ENCODE results near the gene GGNBP2.

The GGNBP2 gene

GRCh38 chr17:36576793-36577192 is 32.1 kb downstream of the GGNBP2 start:
- Histone ChIP-seq H2AFZ (ENCODE audit: low read length) (no peak overlapping the region), H4K91ac (ENCODE audit: low read depth, low read length, poor library complexity) (no peak overlapping the region), H2BK120ac (ENCODE audit: low read depth, low read length) (no peak overlapping the region), H3K9me3 (replicated peaks in 1 of 2; ENCODE audit: control insufficient read depth in 2 of 2, insufficient read depth in 1 of 2, low read depth in 1 of 2, low read length in 2 of 2) (peaks cover 0 to 3% of the 10 kb centered on the region in 2 donors), H3K9ac (ENCODE audit: low read depth, low read length, poor library complexity) (no peak overlapping the region), H3K27me3 (ENCODE audit: control insufficient read depth in 3 of 3, insufficient read depth in 3 of 3, low read depth in 1 of 3, low read length in 3 of 3) (no peaks in the 10 kb centered on the region), H2BK12ac (ENCODE audit: low read length) (no peak overlapping the region), H3K4ac (ENCODE audit: low read length) (no peak overlapping the region), H3K14ac (ENCODE audit: low read length) (no peak overlapping the region), H3K79me1 (ENCODE audit: low read depth, low read length) (peaks cover 8% of the 10 kb centered on the region), H4K8ac (ENCODE audit: low read depth, low read length) (no peak overlapping the region), H2AK5ac (ENCODE audit: low read depth, low read length) (no peak overlapping the region), H3K18ac (ENCODE audit: low read length) (no peak overlapping the region), H2BK5ac (ENCODE audit: low read length) (no peak overlapping the region), H3K4me2 (ENCODE audit: insufficient read depth, low read length, poor library complexity, severe bottlenecking) (no peak overlapping the region), H3K4me1 (ENCODE audit: control insufficient read depth in 2 of 2, insufficient read depth in 1 of 2, low read depth in 1 of 2, low read length in 2 of 2) (no peaks in the 10 kb centered on the region), H3K27ac (replicated peaks; ENCODE audit: low read length) (no peak overlapping the region), H2BK15ac (ENCODE audit: low read length) (no peak overlapping the region), H3K36me3 (replicated peaks in 1 of 2; ENCODE audit: control insufficient read depth in 2 of 2, insufficient read depth in 2 of 2, low read length in 2 of 2) (peaks cover 19 to 84% of the 10 kb centered on the region in 2 donors), H3K4me3 (ENCODE audit: low read length in 2 of 2) (no peak overlapping the region), H3K23ac (ENCODE audit: low read depth, low read length, poor library complexity) (no peak overlapping the region)
- WGBS, 2 donors (ENCODE audit: extremely low coverage in 2 of 2, insufficient read length in 2 of 2, insufficient replicate concordance in 1 of 2) = no CpG with 5 or more reads among the region's 2 CpGs
- DNase-seq (ENCODE audit: low spot score) = no peak

GRCh38 chr17:36578671-36579070 is 34.0 kb downstream of the GGNBP2 start:
- H3K23ac ChIP-seq (ENCODE audit: low read depth, low read length, poor library complexity) = no peak overlapping the region
- no peak overlapping the region for H3K18ac ChIP-seq (ENCODE audit: low read length)
- H4K8ac ChIP-seq (ENCODE audit: low read depth, low read length) = no peak overlapping the region
- H3K4me2 ChIP-seq (ENCODE audit: insufficient read depth, low read length, poor library complexity, severe bottlenecking) = no peak overlapping the region
- no peak overlapping the region for H3K4me3 ChIP-seq (ENCODE audit: low read length in 2 of 2)
- H3K4ac ChIP-seq (ENCODE audit: low read length) = no peak overlapping the region
- H2AK5ac ChIP-seq (ENCODE audit: low read depth, low read length) = no peak overlapping the region
- no peak overlapping the region for H3K27ac ChIP-seq (replicated peaks; ENCODE audit: low read length)
- H2BK12ac ChIP-seq (ENCODE audit: low read length) = no peak overlapping the region
- no peak overlapping the region for H4K91ac ChIP-seq (ENCODE audit: low read depth, low read length, poor library complexity)
- no peak for DNase-seq (ENCODE audit: low spot score)
- H3K36me3 ChIP-seq (replicated peaks in 1 of 2; ENCODE audit: control insufficient read depth in 2 of 2, insufficient read depth in 2 of 2, low read length in 2 of 2) = peaks cover 16 to 83% of the 10 kb centered on the region in 2 donors
- H3K9ac ChIP-seq (ENCODE audit: low read depth, low read length, poor library complexity) = no peak overlapping the region
- no peak overlapping the region for H2BK5ac ChIP-seq (ENCODE audit: low read length)
- WGBS, 2 donors (ENCODE audit: extremely low coverage in 2 of 2, insufficient read length in 2 of 2, insufficient replicate concordance in 1 of 2) = no CpG with 5 or more reads among the region's 2 CpGs
- H2BK15ac ChIP-seq (ENCODE audit: low read length) = no peak overlapping the region
- no peak overlapping the region for H2BK120ac ChIP-seq (ENCODE audit: low read depth, low read length)
- no peak overlapping the region for H3K14ac ChIP-seq (ENCODE audit: low read length)
- no peaks in the 10 kb centered on the region for H3K4me1 ChIP-seq (ENCODE audit: control insufficient read depth in 2 of 2, insufficient read depth in 1 of 2, low read depth in 1 of 2, low read length in 2 of 2)
- H3K9me3 ChIP-seq (replicated peaks in 1 of 2; ENCODE audit: control insufficient read depth in 2 of 2, insufficient read depth in 1 of 2, low read depth in 1 of 2, low read length in 2 of 2) = no peaks in the 10 kb centered on the region
- H3K79me1 ChIP-seq (ENCODE audit: low read depth, low read length) = peaks cover 8% of the 10 kb centered on the region
- no peaks in the 10 kb centered on the region for H3K27me3 ChIP-seq (ENCODE audit: control insufficient read depth in 3 of 3, insufficient read depth in 3 of 3, low read depth in 1 of 3, low read length in 3 of 3)
- H2AFZ ChIP-seq (ENCODE audit: low read length) = no peak overlapping the region

DNA sequence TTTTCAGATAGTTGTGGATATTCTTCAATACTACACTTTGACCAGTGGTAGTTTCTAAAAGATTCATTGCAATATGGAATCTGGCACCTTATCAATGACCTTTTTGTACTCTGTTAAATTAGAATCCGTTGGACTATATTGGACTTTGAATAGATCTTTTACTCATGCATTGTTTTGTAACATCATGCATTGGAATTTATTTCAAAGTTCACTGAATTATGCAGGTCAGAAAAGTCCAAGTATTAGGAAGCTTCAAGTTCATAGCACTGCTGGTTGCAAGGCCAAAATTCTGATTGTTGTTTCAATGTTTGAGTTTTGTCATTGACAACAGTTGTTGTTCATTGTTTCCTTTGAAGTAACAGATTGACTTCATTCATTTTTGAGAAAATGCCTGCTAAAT is 39.1 kb downstream of the GGNBP2 start:
- Histone ChIP-seq H3K27ac (replicated peaks; ENCODE audit: low read length) (no peak overlapping the region), H2BK120ac (ENCODE audit: low read depth, low read length) (no peak overlapping the region), H4K91ac (ENCODE audit: low read depth, low read length, poor library complexity) (no peak overlapping the region), H3K4ac (ENCODE audit: low read length) (no peak overlapping the region), H3K79me1 (ENCODE audit: low read depth, low read length) (no peaks in the 10 kb centered on the region), H3K9me3 (replicated peaks in 1 of 2; ENCODE audit: control insufficient read depth in 2 of 2, insufficient read depth in 1 of 2, low read depth in 1 of 2, low read length in 2 of 2) (no peaks in the 10 kb centered on the region), H2BK12ac (ENCODE audit: low read length) (no peak overlapping the region), H3K9ac (ENCODE audit: low read depth, low read length, poor library complexity) (no peak overlapping the region), H2BK15ac (ENCODE audit: low read length) (no peak overlapping the region), H3K14ac (ENCODE audit: low read length) (no peak overlapping the region), H3K4me3 (ENCODE audit: low read length in 2 of 2) (no peak overlapping the region), H2AK5ac (ENCODE audit: low read depth, low read length) (no peak overlapping the region), H2BK5ac (ENCODE audit: low read length) (no peak overlapping the region), H4K8ac (ENCODE audit: low read depth, low read length) (no peak overlapping the region), H3K4me1 (ENCODE audit: control insufficient read depth in 2 of 2, insufficient read depth in 1 of 2, low read depth in 1 of 2, low read length in 2 of 2) (no peaks in the 10 kb centered on the region), H3K36me3 (replicated peaks in 1 of 2; ENCODE audit: control insufficient read depth in 2 of 2, insufficient read depth in 2 of 2, low read length in 2 of 2) (peaks cover 26 to 93% of the 10 kb centered on the region in 2 donors), H3K4me2 (ENCODE audit: insufficient read depth, low read length, poor library complexity, severe bottlenecking) (no peak overlapping the region), H2AFZ (ENCODE audit: low read length) (no peak overlapping the region), H3K23ac (ENCODE audit: low read depth, low read length, poor library complexity) (no peak overlapping the region), H3K27me3 (ENCODE audit: control insufficient read depth in 3 of 3, insufficient read depth in 3 of 3, low read depth in 1 of 3, low read length in 3 of 3) (no peaks in the 10 kb centered on the region), H3K18ac (ENCODE audit: low read length) (no peak overlapping the region)
- DNase-seq (ENCODE audit: low spot score) = no peak
- no CpG with 5 or more reads among the region's 1 CpG for WGBS, 2 donors (ENCODE audit: extremely low coverage in 2 of 2, insufficient read length in 2 of 2, insufficient replicate concordance in 1 of 2)

- no peak overlapping the region for H3K18ac ChIP-seq (ENCODE audit: low read length)
- H4K8ac ChIP-seq (ENCODE audit: low read depth, low read length) = no peak overlapping the region
- no peak overlapping the region for H2AK5ac ChIP-seq (ENCODE audit: low read depth, low read length)
- no peaks in the 10 kb centered on the region for H3K79me1 ChIP-seq (ENCODE audit: low read depth, low read length)
- H3K4me2 ChIP-seq (ENCODE audit: insufficient read depth, low read length, poor library complexity, severe bottlenecking) = no peak overlapping the region
- H3K23ac ChIP-seq (ENCODE audit: low read depth, low read length, poor library complexity) = no peak overlapping the region
- H3K4me3 ChIP-seq (ENCODE audit: low read length in 2 of 2) = no peak overlapping the region
- no peaks in the 10 kb centered on the region for H3K27me3 ChIP-seq (ENCODE audit: control insufficient read depth in 3 of 3, insufficient read depth in 3 of 3, low read depth in 1 of 3, low read length in 3 of 3)
- no peak overlapping the region for H3K14ac ChIP-seq (ENCODE audit: low read length)
- H2BK15ac ChIP-seq (ENCODE audit: low read length) = no peak overlapping the region
- no peak overlapping the region for H3K27ac ChIP-seq (replicated peaks; ENCODE audit: low read length)
- peaks cover 0 to 1% of the 10 kb centered on the region in 2 donors for H3K4me1 ChIP-seq (ENCODE audit: control insufficient read depth in 2 of 2, insufficient read depth in 1 of 2, low read depth in 1 of 2, low read length in 2 of 2)
- H2AFZ ChIP-seq (ENCODE audit: low read length) = no peak overlapping the region
- no peak overlapping the region for H2BK120ac ChIP-seq (ENCODE audit: low read depth, low read length)
- no peak for DNase-seq (ENCODE audit: low spot score)
- H3K4ac ChIP-seq (ENCODE audit: low read length) = no peak overlapping the region
- H4K91ac ChIP-seq (ENCODE audit: low read depth, low read length, poor library complexity) = no peak overlapping the region
- H3K9me3 ChIP-seq (replicated peaks in 1 of 2; ENCODE audit: control insufficient read depth in 2 of 2, insufficient read depth in 1 of 2, low read depth in 1 of 2, low read length in 2 of 2) = no peaks in the 10 kb centered on the region
- no peak overlapping the region for H2BK5ac ChIP-seq (ENCODE audit: low read length)
- peaks cover 18 to 94% of the 10 kb centered on the region in 2 donors for H3K36me3 ChIP-seq (replicated peaks in 1 of 2; ENCODE audit: control insufficient read depth in 2 of 2, insufficient read depth in 2 of 2, low read length in 2 of 2)
- no peak overlapping the region for H2BK12ac ChIP-seq (ENCODE audit: low read length)
- WGBS, 2 donors (ENCODE audit: extremely low coverage in 2 of 2, insufficient read length in 2 of 2, insufficient replicate concordance in 1 of 2) = no CpG with 5 or more reads among the region's 2 CpGs
- H3K9ac ChIP-seq (ENCODE audit: low read depth, low read length, poor library complexity) = no peak overlapping the region
These were observed 41.4 kb downstream of the GGNBP2 start for GRCh38 chr17:36586138-36586537.
